Esophagus muscularis mucosa (tissue), 4 donors: Measurements from ENCODE around the gene IRGQ. TPM values are rescaled to one million over a fixed set of nuclear protein-coding genes. Genes with fewer than 3 reads are reported as not detected.

Source experiments
- DNase-seq: peaks from one replicate; pipeline ENCODE4 v3.0.0-alpha.2; 2017; ENCODE audit errors: extremely low spot score
- H3K27ac ChIP-seq, 4 donors: fragments of 200-600 bp; sonication (generic); replicated peaks in 1 of 4; 1 replicate in 3 of 4; 2 replicates in 1 of 4; pipeline ENCODE4 v1.5.1; 2016 to 2019; ENCODE audit warnings: mild to moderate bottlenecking in 1 of 4
- H3K27me3 ChIP-seq, 4 donors: fragments of 200-600 bp; sonication (generic); one replicate each; pipeline versions ENCODE4 v1.5.1 to v1.6.0; 2016 to 2019
- H3K36me3 ChIP-seq, 4 donors: fragments of 200-600 bp; sonication (generic); one replicate each; pipeline ENCODE4 v1.5.1; 2016 to 2019
- H3K4me1 ChIP-seq, 4 donors: fragments of 200-600 bp; sonication (generic); one replicate each; pipeline ENCODE4 v1.5.1; 2016 to 2019
- H3K4me3 ChIP-seq, 4 donors: fragments of 200-600 bp; sonication (generic); 1 replicate in 2 of 4; 2 replicates in 2 of 4; pipeline ENCODE4 v1.5.1; 2016 to 2019; ENCODE audit warnings: mild to moderate bottlenecking in 4 of 4, moderate library complexity in 1 of 4
- H3K9me3 ChIP-seq, 4 donors: fragments of 200-600 bp; sonication (generic); 1 replicate in 3 of 4; 2 replicates in 1 of 4; pipeline ENCODE4 v1.5.1; 2016 to 2019
- CTCF ChIP-seq, 3 experiments: fragments of 200-600 bp in 2 of 3; fragments of 450-650 bp in 1 of 3; sonication (generic) in 2 of 3; IDR thresholded peaks; one replicate each; pipeline ENCODE4 v1.5.1; 2017 to 2019; ENCODE audit warnings: antibody characterized with exemption in 3 of 3, mild to moderate bottlenecking in 2 of 3, moderate library complexity in 1 of 3
- EP300 ChIP-seq: sonication (generic); formaldehyde crosslinking; IDR thresholded peaks from one replicate; pipeline ENCODE4 v1.6.1; 2017; ENCODE audit warnings: antibody characterized with exemption
- POLR2A ChIP-seq: fragments of 450-650 bp; IDR thresholded peaks from one replicate; pipeline ENCODE4 v1.6.1; 2017; ENCODE audit warnings: antibody characterized with exemption, moderate library complexity, mild to moderate bottlenecking, low read depth
- POLR2AphosphoS5 ChIP-seq, 2 donors: sonication (generic); formaldehyde crosslinking; IDR thresholded peaks; one replicate each; pipeline ENCODE4 v1.6.1; 2017; ENCODE audit warnings: antibody characterized with exemption in 2 of 2
- WGBS: methylation state at CpG from one replicate; pipeline ENCODE4 v1.1.5; 2018; 5-methylcytosine and 5-hydroxymethylcytosine counted together
- intact Hi-C: fragments of 100-400 bp; cut with DNase I; formaldehyde crosslinking; loops from one replicate; pipeline ENCODE4 v1.15.1; 2023
- total RNA-seq, 4 donors: library from RNA; depleted of rRNA; stranded (reverse); fragments of >200 nt; gene quantifications; one replicate each; pipeline versions ENCODE4 v1.1.0 to v1.2.1, GENCODE V29; 2016

The IRGQ gene
- total RNA-seq, 4 donors from 2014 or later: 20.3 to 36.0 (median 28.6) TPM

- no peaks in the 10 kb centered on the region for H3K9me3 ChIP-seq
- intact Hi-C loops: no loop called here
- H3K4me1 ChIP-seq: peaks cover 12 to 28% (median 19%) of the 10 kb centered on the region in 4 donors
- peak; percentile 93 for DNase-seq
- TF ChIP-seq EP300 (no peak), CTCF (IDR thresholded peaks at IDR 0.05) (no peak), POLR2A (no peak), POLR2AphosphoS5 (IDR thresholded peaks at IDR 0.05) (no peak)
- H3K27me3 ChIP-seq: no peaks in the 10 kb centered on the region
- peak overlapping the region; percentile 70 to 87 (median 82) for H3K4me3 ChIP-seq
- WGBS: 43% methylated on average over 20 of the region's 23 CpGs
- H3K36me3 ChIP-seq: peaks cover 0 to 14% (median 3%) of the 10 kb centered on the region in 4 donors
- H3K27ac ChIP-seq: peak overlapping the region; percentile 91 to 98 (median 94)
Measured at GRCh38 chr19:43620061-43621001, 24.4 kb upstream of the IRGQ start.

GRCh38 chr19:43619262-43620060, 23.5 kb upstream of the IRGQ start, which contains the start of gene ZNF428:
Gene ZNF428, minus strand, starts transcription at chr19:43619629. Its CDS starts 5,325 bp downstream, at chr19:43614304.
- peaks cover 12 to 36% (median 22%) of the 10 kb centered on the region in 4 donors for H3K4me1 ChIP-seq
- peak within 1 kb of the TSS; percentile 70 to 87 (median 82) for H3K4me3 ChIP-seq
- TF ChIP-seq EP300 (no peak), POLR2A (peak; percentile 41), CTCF (IDR thresholded peaks at IDR 0.05) (no peak), POLR2AphosphoS5 (IDR thresholded peaks at IDR 0.05) (peak; percentile 81 to 90)
- DNase-seq: peak; percentile 94
- intact Hi-C loops: loop anchor here (5.0 kb wide), 1 partner anchor 48 kb away; no protein-coding TSS in a partner anchor
- H3K9me3 ChIP-seq: no peaks in the 10 kb centered on the region
- H3K36me3 ChIP-seq: peaks cover 0 to 7% (median 2%) of the 10 kb centered on the region in 4 donors
- H3K27ac ChIP-seq: peak within 1 kb of the TSS; percentile 91 to 98 (median 94)
- no peaks in the 10 kb centered on the region for H3K27me3 ChIP-seq
- 0% methylated on average over 26 of the region's 81 CpGs for WGBS

GRCh38 chr19:43618921-43619261, 23.0 kb upstream of the IRGQ start:
- Histone ChIP-seq H3K4me3 (peak overlapping the region; percentile 70 to 87 (median 82)), H3K9me3 (no peaks in the 10 kb centered on the region), H3K4me1 (peaks cover 12 to 36% (median 22%) of the 10 kb centered on the region in 4 donors), H3K36me3 (peaks cover 0 to 6% (median 5%) of the 10 kb centered on the region in 4 donors), H3K27ac (peak overlapping the region; percentile 91 to 98 (median 94)), H3K27me3 (no peaks in the 10 kb centered on the region)
- intact Hi-C loops: loop anchor here (5.0 kb wide), 1 partner anchor 48 kb away; no protein-coding TSS in a partner anchor
- 0% methylated on average over 9 of the region's 14 CpGs for WGBS
- TF ChIP-seq CTCF (IDR thresholded peaks at IDR 0.05) (no peak), EP300 (no peak), POLR2AphosphoS5 (IDR thresholded peaks at IDR 0.05) (no peak), POLR2A (no peak)
- DNase-seq: no peak

- Histone ChIP-seq H3K4me1 (peaks cover 12 to 44% (median 22%) of the 10 kb centered on the region in 4 donors), H3K27ac (no peak overlapping the region), H3K27me3 (no peaks in the 10 kb centered on the region), H3K36me3 (peaks cover 13 to 25% (median 24%) of the 10 kb centered on the region in 4 donors), H3K4me3 (no peak overlapping the region), H3K9me3 (no peaks in the 10 kb centered on the region)
- WGBS: 84% methylated on average over 6 of the region's 6 CpGs
- no peak for TF ChIP-seq POLR2AphosphoS5 (IDR thresholded peaks at IDR 0.05)
- no peak for TF ChIP-seq EP300
- no peak for TF ChIP-seq POLR2A
- TF ChIP-seq CTCF (IDR thresholded peaks at IDR 0.05): no peak
- intact Hi-C loops: loop anchor here (5.0 kb wide), 1 partner anchor 50 kb away; no protein-coding TSS in a partner anchor
- DNase-seq: no peak
Measured at GRCh38 chr19:43616954-43617353, 21.0 kb upstream of the IRGQ start.
